Left ventricle myocardium inferior (tissue), 1 donor: ENCODE measurements around the gene UTP14A. TPM values are rescaled to one million over a fixed set of nuclear protein-coding genes. Genes with fewer than 3 reads are reported as not detected.
A peak's percentile ranks its signal among the peaks of the same experiment; 100 is the strongest.

Source experiments
- DNase-seq: peaks from one replicate; pipeline ENCODE4 v3.0.0-alpha.2; 2020
- H3K27ac ChIP-seq: fragments of 200-600 bp; replicated peaks from 2 replicates; pipeline ENCODE4 v1.8.0; 2021
- H3K27me3 ChIP-seq: fragments of 200-600 bp; 2 replicates; pipeline ENCODE4 v1.8.0; 2021; ENCODE audit warnings: low read depth
- H3K36me3 ChIP-seq: fragments of 200-600 bp; 2 replicates; pipeline ENCODE4 v1.8.0; 2021
- H3K4me1 ChIP-seq: fragments of 200-600 bp; 2 replicates; pipeline ENCODE4 v1.8.0; 2021
- H3K4me3 ChIP-seq: fragments of 200-600 bp; 2 replicates; pipeline ENCODE4 v1.8.0; 2021; ENCODE audit warnings: mild to moderate bottlenecking, moderate library complexity
- H3K9me3 ChIP-seq: fragments of 200-600 bp; replicated peaks from 2 replicates; pipeline ENCODE4 v1.8.0; 2021
- CTCF ChIP-seq: fragments of 200-600 bp; IDR thresholded peaks from 2 replicates; pipeline ENCODE4 v1.8.0; 2021; ENCODE audit warnings: antibody characterized with exemption, mild to moderate bottlenecking, borderline replicate concordance
- intact Hi-C: fragments of 100-400 bp; cut with micrococcal nuclease; formaldehyde crosslinking; loops from one replicate; pipeline ENCODE4 v1.11.0; 2022
- total RNA-seq: library from RNA; stranded (reverse); fragmentation: NEBNext Ultra II Directional; extraction: Animal tissue kit (Norgen Biotek cat#: 25700); gene quantifications from one replicate; pipeline ENCODE4 v1.2.1, GENCODE V29; 2021
- donor health status: DM: no; HTN: yes; CAD: no; lungs with severe emphysema.

The UTP14A gene
- total RNA-seq, 1 donor from 2014 or later = 7.5 TPM

DNA sequence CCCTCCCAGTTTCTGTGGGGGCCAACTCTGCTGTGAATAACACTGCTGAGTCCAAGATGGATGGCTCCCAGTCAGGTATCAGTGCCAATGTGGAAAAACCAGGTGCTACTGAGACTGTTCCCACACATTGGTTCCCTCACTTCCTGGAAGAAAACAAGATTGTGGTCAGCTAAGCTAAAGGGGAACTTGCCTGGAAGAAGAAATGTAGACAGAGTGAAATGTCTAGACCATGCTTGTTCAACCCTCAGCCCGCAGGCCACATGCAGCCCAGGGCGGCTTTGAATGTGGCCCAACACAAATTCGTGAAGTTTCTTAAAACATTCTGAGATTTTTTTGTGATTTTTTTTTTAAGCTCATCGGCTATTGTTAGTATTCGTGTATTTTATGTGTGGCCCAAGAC is 28.6 kb upstream of the UTP14A start:
- H3K4me1 ChIP-seq = no peaks in the 10 kb centered on the region
- no peaks in the 10 kb centered on the region for H3K9me3 ChIP-seq
- H3K27ac ChIP-seq = no peak overlapping the region
- no peak for DNase-seq
- TF ChIP-seq CTCF = no peak
- H3K36me3 ChIP-seq = no peaks in the 10 kb centered on the region
- no peaks in the 10 kb centered on the region for H3K27me3 ChIP-seq
- intact Hi-C loops = no loop called here
- H3K4me3 ChIP-seq = no peak overlapping the region

- intact Hi-C loops = no loop called here
- TF ChIP-seq CTCF = no peak
- Histone ChIP-seq H3K9me3 (no peaks in the 10 kb centered on the region), H3K36me3 (no peaks in the 10 kb centered on the region), H3K4me1 (no peaks in the 10 kb centered on the region), H3K4me3 (no peak overlapping the region), H3K27ac (no peak overlapping the region), H3K27me3 (no peaks in the 10 kb centered on the region)
- no peak for DNase-seq
Observed at GRCh38 chrX:129900054-129900453, 5.9 kb upstream of the UTP14A start.

DNA sequence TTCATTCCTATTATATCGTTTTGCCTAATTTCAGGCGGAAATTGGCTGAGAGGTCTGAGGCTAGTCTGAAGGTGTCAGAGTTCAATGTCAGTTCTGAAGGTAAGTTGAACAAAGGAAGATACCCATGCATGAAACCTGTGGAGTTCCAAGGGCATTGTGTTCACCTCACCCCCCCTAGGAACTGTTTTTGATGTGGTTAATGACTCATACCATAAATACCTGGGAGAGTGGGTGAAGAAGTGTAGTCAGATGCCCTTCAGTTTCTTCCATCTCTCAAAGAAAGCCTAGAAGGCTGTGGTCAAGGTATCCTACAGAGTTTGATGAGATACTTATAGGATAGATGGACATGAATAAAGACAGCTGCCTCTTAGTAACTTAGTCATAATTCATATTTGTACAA is 2.7 kb downstream of the UTP14A start:
- H3K27me3 ChIP-seq = no peaks in the 10 kb centered on the region
- intact Hi-C loops = no loop called here
- no peak overlapping the region for H3K27ac ChIP-seq
- no peak overlapping the region for H3K4me3 ChIP-seq
- no peak for TF ChIP-seq CTCF
- H3K36me3 ChIP-seq = peaks cover 31% of the 10 kb centered on the region
- no peaks in the 10 kb centered on the region for H3K9me3 ChIP-seq
- peaks cover 7% of the 10 kb centered on the region for H3K4me1 ChIP-seq
- no peak for DNase-seq

GRCh38 chrX:129925305-129926092 is 19.5 kb downstream of the UTP14A start:
- intact Hi-C loops = loop anchor here (10.0 kb wide), 2 partner anchors 99 to 139 kb away; no protein-coding TSS in a partner anchor
- H3K4me1 ChIP-seq = no peaks in the 10 kb centered on the region
- no peaks in the 10 kb centered on the region for H3K9me3 ChIP-seq
- H3K4me3 ChIP-seq = no peak overlapping the region
- no peaks in the 10 kb centered on the region for H3K27me3 ChIP-seq
- peak; percentile 41 for DNase-seq
- H3K27ac ChIP-seq = no peak overlapping the region
- TF ChIP-seq CTCF = peak; percentile 71
- H3K36me3 ChIP-seq = peaks cover 32% of the 10 kb centered on the region

DNA sequence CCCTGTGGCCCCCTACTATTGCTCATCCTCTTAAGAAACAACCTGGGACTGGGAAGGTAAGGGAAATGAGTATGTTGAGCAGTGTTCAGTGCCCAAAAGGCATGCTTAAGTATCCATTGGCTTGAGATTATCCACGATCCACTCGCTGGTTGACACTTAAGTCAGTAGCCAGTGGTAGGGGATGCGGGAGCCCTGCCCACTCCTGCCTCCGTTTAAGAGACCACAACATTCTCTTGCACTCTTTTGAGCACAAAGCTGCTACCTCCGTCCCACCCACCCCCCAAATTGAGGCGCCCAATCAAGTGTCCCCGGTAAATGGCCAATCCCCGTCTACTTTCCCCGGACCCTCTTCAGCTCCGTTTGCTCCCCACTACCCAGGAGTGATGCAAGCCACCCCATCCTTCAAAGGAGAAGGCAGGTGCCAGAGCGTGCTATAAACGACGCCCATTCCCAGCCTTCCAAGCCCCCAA is 25.0 kb downstream of the UTP14A start:
- no peaks in the 10 kb centered on the region for H3K27me3 ChIP-seq
- no peaks in the 10 kb centered on the region for H3K9me3 ChIP-seq
- H3K4me3 ChIP-seq = peak overlapping the region; percentile 71
- peak overlapping the region; percentile 96 for H3K27ac ChIP-seq
- no peak for TF ChIP-seq CTCF
- H3K4me1 ChIP-seq = no peaks in the 10 kb centered on the region
- peaks cover 15% of the 10 kb centered on the region for H3K36me3 ChIP-seq
- intact Hi-C loops = no loop called here
- no peak for DNase-seq
